RPMI7951 (cell line): ENCODE data around the gene DOC2B. TPM values are rescaled to one million over a fixed set of nuclear protein-coding genes. Genes with fewer than 3 reads are reported as not detected.
"Not testable (repeated sequence)": the region's sequence is repeated elsewhere in the genome, so short reads cannot be mapped to it uniquely, and the experiment has no call there.

Experiments used
- DNase-seq: peaks from one replicate; pipeline ENCODE4 v3.0.0-alpha.2; 2012; ENCODE audit warnings: low read depth
- total RNA-seq: library from RNA; depleted of rRNA; stranded (reverse); fragments of >200 nt; shearing (Covaris generic); gene quantifications from 2 replicates; pipeline ENCODE4 v1.2.3, GENCODE V29; 2014

DOC2B gene
- total RNA-seq, 1 experiment from 2014 or later, result not detected

DNA sequence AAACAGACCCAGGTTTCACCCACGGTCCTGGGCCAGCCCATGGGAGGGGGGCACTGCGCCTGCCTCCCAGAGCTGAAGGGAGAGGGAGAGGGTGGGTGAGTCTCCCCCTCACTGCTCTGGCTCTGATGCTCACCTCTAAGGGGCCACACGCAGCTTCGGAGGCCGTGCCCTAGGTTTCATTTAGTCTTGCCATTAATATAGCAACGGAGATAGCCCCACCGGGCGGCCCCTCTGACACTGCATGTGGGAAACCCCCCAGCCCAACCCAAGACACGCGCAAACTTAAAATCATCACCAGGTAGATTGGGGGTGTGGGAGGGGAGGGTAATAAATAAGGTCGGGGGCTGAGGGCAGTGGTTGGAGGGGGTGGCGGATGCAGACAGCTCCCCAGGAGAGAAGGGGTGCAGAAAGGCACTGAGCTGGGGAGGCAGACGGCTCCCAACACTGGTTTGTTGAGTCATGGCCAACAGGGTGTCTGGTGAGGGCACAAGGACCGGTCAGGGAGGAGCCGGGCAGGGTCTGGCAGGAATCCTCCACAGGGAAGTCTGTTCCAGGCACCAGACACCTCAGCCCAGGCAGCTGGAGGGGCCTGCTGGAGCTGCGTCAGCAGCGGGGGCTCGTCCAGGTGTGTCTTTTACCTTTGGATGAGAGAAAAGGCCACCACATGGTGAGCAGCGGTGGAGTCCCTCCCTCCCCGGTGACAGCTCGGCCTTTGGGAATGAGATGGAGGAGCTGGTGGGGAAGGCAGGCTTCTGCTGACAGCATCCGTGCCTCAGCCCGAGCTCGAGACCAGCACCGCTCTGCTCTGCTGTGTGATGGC lies 32.0 kb upstream of the DOC2B start:
- no peak for DNase-seq

DNA sequence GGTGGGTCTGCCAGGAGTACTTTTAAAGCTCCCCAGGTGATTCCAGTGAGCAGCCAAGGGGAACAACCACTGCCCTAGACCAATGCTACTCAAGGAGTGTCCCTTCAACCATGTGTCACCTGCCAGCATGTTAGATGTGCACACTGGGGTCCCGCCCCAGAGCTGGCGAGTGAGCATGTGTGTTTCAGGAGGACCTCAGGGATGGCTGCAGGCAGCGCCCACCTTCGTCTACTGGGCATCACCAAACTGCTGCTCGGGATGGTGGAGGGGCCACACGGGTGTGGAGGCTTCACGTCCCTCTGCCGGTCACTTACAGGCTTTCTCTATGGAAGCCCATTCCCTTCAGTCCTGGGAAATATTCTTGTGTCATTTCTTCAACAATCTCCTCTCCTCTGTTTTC lies 29.0 kb upstream of the DOC2B start:
- DNase-seq, result no peak

- DNase-seq, result no peak
Measured at GRCh38 chr17:208429-208828, 27.0 kb upstream of the DOC2B start.

DNA sequence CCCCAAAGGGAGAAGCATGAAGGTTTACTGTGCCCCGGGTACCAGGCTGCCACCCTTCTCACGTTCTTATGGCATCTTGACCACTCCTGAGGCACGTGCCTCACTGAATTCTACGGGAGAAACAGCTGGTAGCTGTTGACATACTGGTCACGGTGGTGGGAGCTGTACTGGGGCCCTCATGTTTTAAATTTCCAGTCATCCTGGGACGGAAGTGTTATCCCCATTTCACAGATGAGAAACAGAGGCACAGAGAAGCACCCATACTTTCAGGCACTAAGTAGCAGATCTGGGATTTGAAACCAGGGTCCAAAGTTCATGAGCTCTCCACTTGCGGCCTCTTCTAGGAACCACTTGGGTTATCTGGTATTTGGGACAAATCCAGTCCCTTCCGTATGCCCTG lies 26.3 kb upstream of the DOC2B start:
- no peak for DNase-seq

DNA sequence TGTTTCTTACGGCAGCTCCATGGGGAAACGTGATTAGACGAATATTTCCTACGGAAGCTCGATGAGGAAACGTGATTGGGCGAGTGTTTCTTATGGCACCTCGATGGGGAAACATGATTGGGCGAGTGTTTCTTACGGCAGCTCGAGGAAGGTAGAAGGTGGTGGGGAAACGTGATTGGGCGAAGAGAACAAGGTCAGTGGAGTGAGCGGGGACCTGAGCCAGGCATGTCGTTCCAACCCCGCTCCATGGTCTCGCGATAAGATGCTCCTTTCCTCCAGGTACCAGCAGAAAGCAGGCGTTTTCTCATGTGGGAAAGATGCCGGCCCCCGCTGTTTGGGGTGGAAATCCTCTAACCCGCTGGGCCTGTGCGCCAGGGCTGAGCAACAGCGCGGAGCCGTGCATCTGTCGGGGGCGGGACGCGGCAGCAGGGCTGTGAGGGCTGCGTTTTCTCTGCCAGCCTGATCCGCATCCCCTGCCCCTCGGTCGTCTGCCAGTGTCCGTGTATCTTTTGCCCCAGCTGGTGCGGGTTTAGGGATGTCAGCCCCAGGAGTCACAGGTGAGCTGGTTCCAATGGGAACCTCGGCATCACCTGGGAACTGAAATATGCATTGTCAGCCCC lies 25.6 kb upstream of the DOC2B start:
- no peak for DNase-seq

GRCh38 chr17:206484-206883 lies 25.0 kb upstream of the DOC2B start:
- not testable (repeated sequence) for DNase-seq

GRCh38 chr17:205817-206216 lies 24.4 kb upstream of the DOC2B start:
- DNase-seq, result no peak

- DNase-seq, result no peak
Measured at GRCh38 chr17:205148-205669, 23.8 kb upstream of the DOC2B start.

DNA sequence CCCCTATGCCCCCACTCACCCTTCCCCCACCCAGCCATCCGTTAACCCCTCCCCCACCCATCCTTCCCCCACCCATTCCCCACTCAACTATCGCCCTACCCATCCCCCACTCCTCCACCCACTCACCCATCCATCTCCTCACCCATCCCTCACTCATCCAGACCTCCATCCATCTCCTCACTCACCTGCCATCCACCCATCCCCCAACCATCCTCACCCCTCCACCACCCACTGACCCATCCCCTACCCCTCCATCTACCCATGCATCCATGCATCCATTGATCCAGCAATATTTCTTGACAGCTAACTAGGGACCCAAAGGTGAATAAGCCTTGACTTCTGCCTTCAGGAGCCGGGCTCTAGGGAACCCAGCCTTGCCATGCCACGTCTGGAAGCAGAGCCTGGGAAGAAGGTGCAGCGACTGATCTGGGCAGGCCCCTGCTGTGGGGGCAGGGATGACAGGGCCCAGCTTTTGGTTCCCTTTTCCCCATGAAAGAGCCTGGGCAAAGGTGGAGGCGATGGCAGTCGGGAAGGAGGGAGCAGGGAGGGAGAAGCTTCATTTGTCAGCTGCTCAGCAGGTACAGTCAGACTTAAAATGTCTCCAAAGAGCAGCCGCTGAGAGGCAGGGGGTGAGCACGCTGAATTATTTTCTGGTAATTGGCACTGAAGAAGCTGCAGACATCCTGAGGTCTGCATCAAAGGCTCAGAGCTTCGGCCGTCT lies 23.1 kb upstream of the DOC2B start:
- no peak for DNase-seq

- no peak for DNase-seq
Measured at GRCh38 chr17:202501-202951, 21.1 kb upstream of the DOC2B start.

DNA sequence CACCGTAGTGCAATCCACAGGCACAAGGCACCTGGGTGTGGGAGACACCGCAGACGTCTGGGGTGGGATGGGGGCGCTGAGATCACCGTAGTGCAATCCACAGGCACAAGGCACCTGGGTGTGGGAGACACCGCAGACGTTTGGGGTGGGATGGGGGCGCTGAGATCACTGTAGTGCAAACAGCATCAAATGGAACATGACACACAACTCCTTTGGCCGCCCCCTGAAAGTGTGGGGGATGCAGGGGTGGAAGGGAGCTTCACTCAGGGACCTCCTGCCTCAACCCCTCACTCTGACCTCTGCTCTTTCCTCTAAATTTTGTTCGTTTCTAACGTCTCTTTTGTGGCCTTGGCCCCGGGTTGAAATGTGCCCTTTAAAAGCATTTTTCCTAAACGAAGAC lies 20.3 kb upstream of the DOC2B start:
- DNase-seq, result not testable (repeated sequence)

GRCh38 chr17:201257-201656 lies 19.8 kb upstream of the DOC2B start:
- DNase-seq, result not testable (repeated sequence)

DNA sequence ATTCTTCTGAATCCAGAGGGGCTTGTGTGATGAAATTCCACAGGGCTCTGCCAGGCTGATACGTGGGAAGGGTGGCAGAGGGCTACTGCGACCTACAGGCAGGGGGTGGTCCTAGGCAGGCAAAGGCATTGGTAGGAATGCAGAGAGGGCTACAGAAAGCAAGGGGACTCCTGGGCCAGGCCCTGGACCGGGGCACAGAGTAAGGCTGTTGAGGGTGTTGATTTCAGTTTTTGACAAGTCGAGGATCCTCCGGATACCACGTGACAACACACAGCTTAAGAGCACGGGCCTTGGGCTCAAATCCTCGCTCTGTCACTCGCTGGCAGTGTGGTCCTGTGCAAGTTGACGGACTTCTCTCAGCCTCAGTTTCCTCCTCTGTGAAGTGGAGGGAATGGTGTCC lies 19.1 kb upstream of the DOC2B start:
- no peak for DNase-seq

- no peak for DNase-seq
Measured at GRCh38 chr17:199806-200545, 18.5 kb upstream of the DOC2B start.

DNA sequence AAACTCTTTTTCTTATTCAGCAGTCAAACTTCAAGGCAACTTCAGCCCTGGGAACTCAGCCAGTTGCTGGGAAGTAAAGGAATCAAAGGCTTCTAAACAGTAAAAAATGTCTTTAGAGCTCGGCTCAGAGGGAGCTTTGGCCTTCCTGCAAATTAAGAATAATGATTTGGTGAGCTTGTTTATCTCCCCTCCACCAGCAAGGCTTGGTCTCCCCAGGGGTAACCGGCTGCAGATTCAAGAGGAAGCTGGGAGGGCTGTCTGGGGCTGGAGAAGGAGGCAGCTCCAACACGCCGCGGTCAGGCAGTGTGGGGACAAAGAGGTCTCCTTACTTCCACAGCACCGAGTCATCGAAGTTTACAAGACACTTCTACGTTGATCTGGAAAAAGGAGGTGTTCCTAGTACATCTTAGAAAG lies 17.7 kb upstream of the DOC2B start:
- no peak for DNase-seq

GRCh38 chr17:198225-198624 lies 16.8 kb upstream of the DOC2B start:
- not testable (repeated sequence) for DNase-seq

DNA sequence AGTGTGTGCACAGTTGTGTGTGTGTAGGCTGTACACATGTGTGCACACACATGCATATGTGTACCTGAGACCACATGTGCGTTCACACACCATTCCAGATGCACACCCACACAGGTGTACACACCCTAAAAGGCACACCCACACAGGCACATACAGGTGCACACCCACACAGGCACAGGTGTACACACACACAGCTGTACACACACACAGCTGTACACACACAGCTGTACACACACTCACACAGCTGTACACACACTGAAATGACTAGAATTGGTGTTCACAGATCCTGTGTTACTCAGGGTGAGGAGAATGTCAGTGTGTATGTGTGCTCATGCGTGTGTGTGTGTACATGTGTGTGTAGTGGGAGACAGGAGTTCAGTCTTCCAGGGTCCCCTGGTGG lies 15.9 kb upstream of the DOC2B start:
- DNase-seq, result no peak

DNA sequence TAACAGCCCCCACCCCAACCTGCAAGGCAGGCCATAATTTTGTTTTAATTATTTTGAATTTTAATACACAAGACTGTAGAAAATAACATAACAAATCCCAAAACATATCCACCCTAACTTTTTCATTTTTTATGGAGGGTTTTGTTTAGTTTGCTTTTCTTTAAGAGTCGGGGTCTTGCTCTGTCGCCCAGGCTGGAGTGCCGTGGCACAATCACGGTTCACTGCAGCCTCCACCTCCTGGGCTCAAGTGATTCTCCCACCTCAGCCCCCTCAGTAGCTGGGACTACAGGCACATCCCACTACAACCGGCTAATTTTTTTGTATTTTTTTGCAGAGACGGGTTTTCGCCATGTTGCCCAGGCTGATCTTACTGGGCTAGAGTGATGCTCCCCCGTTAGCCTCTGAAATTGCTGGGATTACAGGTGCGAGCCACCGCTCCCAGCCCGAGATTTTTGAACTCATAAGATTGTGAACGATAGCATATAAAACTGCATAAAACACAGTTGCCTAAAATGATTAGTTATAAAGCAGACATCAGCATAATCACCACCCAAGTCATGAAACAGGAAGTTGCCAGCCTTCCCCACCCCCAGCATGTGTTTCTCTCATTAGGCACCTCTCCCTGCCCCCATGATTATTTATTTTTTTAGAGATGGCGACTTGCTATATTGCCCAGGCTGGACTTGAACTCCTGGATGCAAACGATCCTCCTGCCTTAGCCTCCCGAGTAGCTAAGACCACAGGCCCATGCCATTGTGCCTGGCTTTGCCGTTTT lies 13.6 kb upstream of the DOC2B start:
- no peak for DNase-seq

GRCh38 chr17:193841-194806 lies 12.7 kb upstream of the DOC2B start:
- DNase-seq, result no peak

GRCh38 chr17:193426-193810 lies 12.0 kb upstream of the DOC2B start:
- DNase-seq, result no peak
